ENCODE measurements around the gene DHX8. TPM values are rescaled to one million over a fixed set of nuclear protein-coding genes. Genes with fewer than 3 reads are reported as not detected.

DHX8 gene
- total and polyA plus RNA-seq, 2 donors (not counting 1 experiment from before 2014, with no cell fraction given): 31.2 to 42.3 TPM

DNA sequence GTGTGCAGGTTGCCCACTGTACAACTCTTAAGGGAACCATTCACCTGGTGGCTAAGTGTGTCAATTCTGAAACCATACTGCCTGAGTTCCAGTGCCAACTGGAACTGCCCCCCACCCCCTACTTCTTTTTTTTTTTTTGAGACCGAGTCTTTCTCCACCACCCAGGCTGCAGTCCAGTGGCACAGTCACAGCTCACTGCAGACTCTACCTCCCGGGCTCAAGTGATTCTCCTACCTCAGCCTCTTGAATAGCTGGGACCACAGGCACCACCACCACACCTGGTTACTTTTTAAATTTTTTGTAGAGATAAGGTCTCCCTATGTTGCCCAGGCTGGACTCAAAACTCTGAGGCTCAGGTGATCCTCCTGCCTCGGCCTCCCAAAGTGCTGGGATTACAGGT is 40.4 kb upstream of the DHX8 start:
- Histone ChIP-seq H3K4me1 (ENCODE audit: control insufficient read depth, extremely low read depth, insufficient read depth, low read length) (no peaks in the 10 kb centered on the region), H3K4me2 (ENCODE audit: extremely low read depth, insufficient read depth, low read length) (no peak overlapping the region), H3K4me3 (replicated peaks in 1 of 4; ENCODE audit: control extremely low read depth in 1 of 4, insufficient read depth in 1 of 4, low read depth in 3 of 4, low read length in 4 of 4) (no peak overlapping the region), H3K27me3 (ENCODE audit: control insufficient read depth, insufficient read depth, low read length) (no peaks in the 10 kb centered on the region), H2AFZ (ENCODE audit: low read length) (no peak overlapping the region), H3K36me3 (ENCODE audit: control insufficient read depth, insufficient read depth, low read length) (no peaks in the 10 kb centered on the region), H3K79me2 (ENCODE audit: control insufficient read depth, insufficient read depth, low read length) (no peaks in the 10 kb centered on the region), H4K20me1 (ENCODE audit: control insufficient read depth, extremely low read depth, insufficient read depth, low read length) (no peaks in the 10 kb centered on the region), H3K27ac (ENCODE audit: insufficient read depth, low read length) (no peak overlapping the region), H3K9me3 (ENCODE audit: control insufficient read depth, insufficient read depth, low read depth, low read length) (no peaks in the 10 kb centered on the region), H3K9ac (ENCODE audit: insufficient read depth, low read length) (no peak overlapping the region)
- DNase-seq (ENCODE audit: low read depth in 2 of 2): no peak
- TF ChIP-seq CTCF (conservative IDR thresholded peaks at IDR 0.05 in 1 of 2, IDR thresholded peaks at IDR 0.05 in 1 of 2; ENCODE audit: low read depth in 1 of 2, low read length in 2 of 2) (no peak), EZH2 (IDR thresholded peaks at IDR 0.05; ENCODE audit: low read length, missing control alignments) (no peak)

GRCh38 chr17:43444223-43445008 is 39.4 kb upstream of the DHX8 start:
- Histone ChIP-seq H3K27me3 (ENCODE audit: control insufficient read depth, insufficient read depth, low read length) (no peaks in the 10 kb centered on the region), H3K27ac (ENCODE audit: insufficient read depth, low read length) (no peak overlapping the region), H3K9me3 (ENCODE audit: control insufficient read depth, insufficient read depth, low read depth, low read length) (no peaks in the 10 kb centered on the region), H3K9ac (ENCODE audit: insufficient read depth, low read length) (no peak overlapping the region), H3K36me3 (ENCODE audit: control insufficient read depth, insufficient read depth, low read length) (no peaks in the 10 kb centered on the region), H2AFZ (ENCODE audit: low read length) (peak overlapping the region; percentile 22), H3K4me2 (ENCODE audit: extremely low read depth, insufficient read depth, low read length) (no peak overlapping the region), H3K4me1 (ENCODE audit: control insufficient read depth, extremely low read depth, insufficient read depth, low read length) (no peaks in the 10 kb centered on the region), H4K20me1 (ENCODE audit: control insufficient read depth, extremely low read depth, insufficient read depth, low read length) (no peaks in the 10 kb centered on the region), H3K79me2 (ENCODE audit: control insufficient read depth, insufficient read depth, low read length) (no peaks in the 10 kb centered on the region), H3K4me3 (replicated peaks in 1 of 4; ENCODE audit: control extremely low read depth in 1 of 4, insufficient read depth in 1 of 4, low read depth in 3 of 4, low read length in 4 of 4) (no peak overlapping the region)
- DNase-seq (ENCODE audit: low read depth in 2 of 2): peak in 1 of 2 donors; percentile 89
- no peak for TF ChIP-seq EZH2 (IDR thresholded peaks at IDR 0.05; ENCODE audit: low read length, missing control alignments)
- no peak for TF ChIP-seq CTCF (conservative IDR thresholded peaks at IDR 0.05 in 1 of 2, IDR thresholded peaks at IDR 0.05 in 1 of 2; ENCODE audit: low read depth in 1 of 2, low read length in 2 of 2)

- H2AFZ ChIP-seq (ENCODE audit: low read length): no peak overlapping the region
- H3K79me2 ChIP-seq (ENCODE audit: control insufficient read depth, insufficient read depth, low read length): no peaks in the 10 kb centered on the region
- no peaks in the 10 kb centered on the region for H3K9me3 ChIP-seq (ENCODE audit: control insufficient read depth, insufficient read depth, low read depth, low read length)
- H3K27ac ChIP-seq (ENCODE audit: insufficient read depth, low read length): no peak overlapping the region
- no peak overlapping the region for H3K4me3 ChIP-seq (replicated peaks in 1 of 4; ENCODE audit: control extremely low read depth in 1 of 4, insufficient read depth in 1 of 4, low read depth in 3 of 4, low read length in 4 of 4)
- H3K36me3 ChIP-seq (ENCODE audit: control insufficient read depth, insufficient read depth, low read length): no peaks in the 10 kb centered on the region
- H3K4me2 ChIP-seq (ENCODE audit: extremely low read depth, insufficient read depth, low read length): no peak overlapping the region
- TF ChIP-seq EZH2 (IDR thresholded peaks at IDR 0.05; ENCODE audit: low read length, missing control alignments) (no peak), CTCF (conservative IDR thresholded peaks at IDR 0.05 in 1 of 2, IDR thresholded peaks at IDR 0.05 in 1 of 2; ENCODE audit: low read depth in 1 of 2, low read length in 2 of 2) (no peak)
- H3K27me3 ChIP-seq (ENCODE audit: control insufficient read depth, insufficient read depth, low read length): no peaks in the 10 kb centered on the region
- no peak for DNase-seq (ENCODE audit: low read depth in 2 of 2)
- no peaks in the 10 kb centered on the region for H3K4me1 ChIP-seq (ENCODE audit: control insufficient read depth, extremely low read depth, insufficient read depth, low read length)
- no peaks in the 10 kb centered on the region for H4K20me1 ChIP-seq (ENCODE audit: control insufficient read depth, extremely low read depth, insufficient read depth, low read length)
- H3K9ac ChIP-seq (ENCODE audit: insufficient read depth, low read length): no peak overlapping the region
Measured at GRCh38 chr17:43445009-43445589, 38.7 kb upstream of the DHX8 start.
